GM12878 (cell line): ENCODE measurements around the gene TMOD3. TPM values are rescaled to one million over a fixed set of nuclear protein-coding genes. Genes with fewer than 3 reads are reported as not detected.

Source experiments
- ATAC-seq: fragments of 200-7000 bp; cut with Tn5 transposase; 3 replicates; pipeline ENCODE4 v1.9.1; 2020; ENCODE audit warnings: mild to moderate bottlenecking, moderate library complexity
- BruUV-seq: library from RNA; stranded (reverse); fragments of 400-500 nt; replicated peaks from 2 replicates; lab custom pipeline; 2021; lab: Mats Ljungman, UMichigan
- CTCF ChIA-PET: fragments of 300-600 bp; sonication (Branson Sonifier 250); formaldehyde crosslinking; extraction: SDS; loops from one replicate; lab custom pipeline; 2021; ENCODE audit warnings: inconsistent platforms; lab: Yijun Ruan, JAX
- POLR2A ChIA-PET: fragments of 350-600 bp; formaldehyde crosslinking; extraction: SDS; loops from one replicate; lab custom pipeline; 2021; ENCODE audit warnings: inconsistent platforms; lab: Charles Lee
- RAD21 ChIA-PET: fragments of 300-600 bp; sonication (Branson Sonifier 250); formaldehyde crosslinking; loops from one replicate; lab custom pipeline; 2023; ENCODE audit warnings: antibody characterized with exemption; ENCODE audit not compliant: unreplicated experiment; lab: Charles Lee
- SMC1A ChIA-PET: fragments of 300-600 bp; sonication (Branson Sonifier 250); formaldehyde crosslinking; loops from one replicate; lab custom pipeline; 2023; ENCODE audit not compliant: unreplicated experiment, uncharacterized antibody; lab: Charles Lee
- DNase-seq: peaks from one replicate; pipeline ENCODE4 v3.0.0-alpha.2; 2011; ENCODE audit warnings: low read depth, low spot score
- FAIRE-seq: peaks from 3 replicates; lab custom pipeline; 2011; peaks lifted over from hg19 to GRCh38; lab: Jason Lieb, UNC
- H2AFZ ChIP-seq: 2 replicates; pipeline ENCODE4 v1.6.0; 2011; ENCODE audit warnings: low read depth, low read length, control low read depth; ENCODE audit not compliant: control insufficient read depth
- H3K27ac ChIP-seq: 2 replicates; pipeline ENCODE4 v1.5.1; 2011; ENCODE audit warnings: control low read depth; ENCODE audit not compliant: control insufficient read depth, insufficient read depth
- H3K27me3 ChIP-seq, 2 experiments: replicated peaks in 1 of 2; 2 replicates each; pipeline versions ENCODE4 v1.6.0 to v1.6.1; 2011; ENCODE audit warnings: low read length in 1 of 2; ENCODE audit not compliant: control insufficient read depth in 2 of 2, insufficient read depth in 2 of 2
- H3K36me3 ChIP-seq, 2 experiments: 2 replicates each; pipeline ENCODE4 v1.5.1; 2011; ENCODE audit warnings: low read length in 1 of 2; ENCODE audit not compliant: control insufficient read depth in 2 of 2, insufficient read depth in 2 of 2
- H3K4me1 ChIP-seq: 2 replicates; pipeline ENCODE4 v1.6.1; 2011; ENCODE audit warnings: mild to moderate bottlenecking, low read length, moderate library complexity, mixed read lengths; ENCODE audit not compliant: control insufficient read depth, insufficient read depth
- H3K4me2 ChIP-seq: 2 replicates; pipeline ENCODE4 v1.6.0; 2011; ENCODE audit warnings: control low read depth; ENCODE audit not compliant: control insufficient read depth, insufficient read depth
- H3K4me3 ChIP-seq: fragments of 200-600 bp; sonication (generic); 2 replicates; pipeline ENCODE4 v1.5.1; 2016
- H3K79me2 ChIP-seq: 2 replicates; pipeline ENCODE4 v1.6.0; 2011; ENCODE audit warnings: low read length; ENCODE audit not compliant: control insufficient read depth, insufficient read depth
- H3K9ac ChIP-seq: 2 replicates; pipeline ENCODE4 v1.8.0; 2011; ENCODE audit warnings: low read length, control low read depth, mixed read lengths; ENCODE audit not compliant: control insufficient read depth, insufficient read depth
- H3K9me3 ChIP-seq: replicated peaks from 3 replicates; pipeline ENCODE4 v1.5.1; 2011; ENCODE audit warnings: mild to moderate bottlenecking, low read length; ENCODE audit not compliant: control insufficient read depth, insufficient read depth
- H4K20me1 ChIP-seq: 2 replicates; pipeline ENCODE4 v1.6.0; 2011; ENCODE audit not compliant: control insufficient read depth, insufficient read depth
- BACH1 ChIP-seq: fragments of 450-650 bp; IDR thresholded peaks from 2 replicates; pipeline ENCODE4 v1.6.1; 2017; ENCODE audit warnings: mild to moderate bottlenecking, borderline replicate concordance
- BHLHE40 ChIP-seq, 2 experiments: fragments of 450-650 bp in 1 of 2; IDR thresholded peaks; 2 replicates each; pipeline ENCODE4 v1.6.1; 2011 to 2017; ENCODE audit warnings: low read depth in 2 of 2, borderline replicate concordance in 1 of 2, improper control_type of control experiment in 1 of 2, low read length in 1 of 2, mild to moderate bottlenecking in 1 of 2
- CBX5 ChIP-seq: sonication (generic); IDR thresholded peaks from 2 replicates; pipeline ENCODE4 v1.6.1; 2016; ENCODE audit warnings: low read depth, moderate library complexity, mild to moderate bottlenecking, inconsistent platforms
- CHD2 ChIP-seq: IDR thresholded peaks from 2 replicates; pipeline ENCODE4 v1.6.1; 2011; ENCODE audit warnings: low read depth, low read length, improper control_type of control experiment, borderline replicate concordance
- CUX1 ChIP-seq: IDR thresholded peaks from 2 replicates; pipeline ENCODE4 v1.6.1; 2012; ENCODE audit warnings: improper control_type of control experiment, low read depth, low read length; ENCODE audit not compliant: insufficient replicate concordance
- EED ChIP-seq: sonication (generic); IDR thresholded peaks from 2 replicates; pipeline ENCODE4 v1.6.1; 2016; ENCODE audit warnings: antibody characterized with exemption, low read depth
- NBN ChIP-seq: fragments of 450-650 bp; IDR thresholded peaks from 2 replicates; pipeline ENCODE4 v1.6.1; 2016
- POLR2A ChIP-seq: IDR thresholded peaks from 2 replicates; pipeline ENCODE4 v1.6.1; 2011; ENCODE audit warnings: low read depth, mild to moderate bottlenecking, low read length
- WRNIP1 ChIP-seq: IDR thresholded peaks from 2 replicates; pipeline ENCODE4 v1.6.1; 2011; ENCODE audit warnings: low read depth, low read length, improper control_type of control experiment, borderline replicate concordance
- WGBS: methylation state at CpG from one replicate; pipeline ENCODE4 v1.1.6; 2016; ENCODE audit warnings: low lambda C conversion rate; ENCODE audit not compliant: insufficient replicate concordance, insufficient coverage; ENCODE audit errors: missing lambda C conversion rate; 5-methylcytosine and 5-hydroxymethylcytosine counted together
- in situ Hi-C: fragments of 300-500 bp; cut with MboI; formaldehyde crosslinking; loops from 9 replicates; pipeline ENCODE4 v1.14.3; 2018; ENCODE audit warnings: mixed read lengths
- intact Hi-C: fragments of 100-400 bp; cut with micrococcal nuclease; formaldehyde crosslinking; loops from one replicate; pipeline ENCODE4 v1.14.2; 2022; ENCODE audit not compliant: unreplicated experiment
- polyA plus RNA-seq, 11 experiments: library from polyadenylated mRNA; depleted of rRNA in 4 of 11; unstranded in 6 of 11; stranded (reverse) in 5 of 11; fragments of >200 nt; fragmentation: Nextera tagmentation in 4 of 11; fragmentation: Illumina TruSeq in 1 of 11; extraction: Ambion mirVana in 4 of 11; extraction: Trizol in 1 of 11; gene quantifications; 1 replicate in 1 of 11; 2 replicates in 10 of 11; pipeline versions ENCODE4 v1.2.1 to v1.2.3, GENCODE V29; 2011 to 2016; ENCODE audit warnings: inconsistent platforms in 2 of 11, missing spikeins in 2 of 11, low read depth in 1 of 11
- total RNA-seq, 4 experiments: library from RNA; depleted of rRNA in 3 of 4; stranded (reverse); fragments of >200 nt in 3 of 4; fragmentation: Illumina TruSeq in 1 of 4; extraction: Trizol in 1 of 4; gene quantifications; 2 replicates each; pipeline versions ENCODE4 v1.2.1 to v1.2.3, GENCODE V29; 2013 to 2021

TMOD3 gene
- total and polyA plus RNA-seq, 10 of the 15 experiments (the other 5 are each of a cell fraction or from before 2014, with no cell fraction given): 5.2 to 39.4 (median 22.5) TPM

DNA sequence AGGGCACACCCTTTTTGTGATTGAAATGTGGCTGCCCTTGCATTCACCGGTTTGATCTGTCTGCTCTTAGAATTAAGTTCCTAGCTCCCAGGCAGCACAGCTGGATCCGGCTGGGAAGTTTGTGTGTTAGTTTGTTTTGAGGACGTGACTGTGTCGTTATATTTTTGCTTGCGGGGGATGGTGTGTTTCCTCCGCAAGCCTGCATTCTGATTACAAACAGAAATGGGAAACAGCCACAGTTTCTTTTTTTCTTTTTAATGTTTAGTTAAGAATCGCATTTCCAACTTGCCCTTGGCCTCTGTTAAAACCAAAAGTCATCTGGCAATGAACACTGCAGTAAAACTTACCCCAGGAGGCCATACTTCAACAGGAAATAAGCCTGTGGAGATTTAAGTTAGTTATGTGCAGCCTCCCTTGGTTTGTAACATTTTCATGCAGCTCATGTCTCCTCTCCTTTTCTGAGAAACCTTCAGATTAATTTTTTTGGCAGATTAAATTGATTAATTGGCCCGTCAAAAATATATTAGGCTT lies 888 bp downstream of the TMOD3 start:
- ATAC-seq (peak; percentile 38), DNase-seq (no peak), FAIRE-seq (no peak)
- no peak for TF ChIP-seq EED
- TF ChIP-seq NBN: peak; percentile 16; the same call in 1 of the 2 replicates
- no peaks in the 10 kb centered on the region for H4K20me1 ChIP-seq
- peak overlapping the region; percentile 79 for H3K4me3 ChIP-seq
- H3K9ac ChIP-seq: peak overlapping the region; percentile 89
- ChIA-PET POLR2A (interaction anchor here (0.9 to 2.3 kb wide), 4 partner anchors 10 to 94 kb away, joined by 3 to 5 read pairs (median 4); no protein-coding TSS in a partner anchor), CTCF (interaction anchor here (0.6 to 1.1 kb wide), 3 partner anchors 12 to 144 kb away, joined by 3 to 4 read pairs (median 3); no protein-coding TSS in a partner anchor), RAD21 (interaction anchor here (0.9 kb wide), 1 partner anchor 15 kb away, joined by 3 read pairs; no protein-coding TSS in a partner anchor), SMC1A (interaction anchor here (1.0 to 1.4 kb wide), 2 partner anchors 13 to 14 kb away, joined by 4 read pairs; no protein-coding TSS in a partner anchor)
- intact Hi-C loops: no loop called here
- no TSS peak for BruUV-seq
- no peaks in the 10 kb centered on the region for H3K4me1 ChIP-seq
- no peaks in the 10 kb centered on the region for H3K9me3 ChIP-seq
- peak overlapping the region; percentile 84 for H3K27ac ChIP-seq
- H3K27me3 ChIP-seq: no peaks in the 10 kb centered on the region
- peaks cover 59% of the 10 kb centered on the region for H3K79me2 ChIP-seq
- in situ Hi-C loops: no loop called here
- H3K4me2 ChIP-seq: peak overlapping the region; percentile 88; the same call in 1 of the 2 replicates
- H2AFZ ChIP-seq: peak overlapping the region; percentile 79
- WGBS: 2% methylated on average over 8 of the region's 8 CpGs
- H3K36me3 ChIP-seq: no peaks in the 10 kb centered on the region

DNA sequence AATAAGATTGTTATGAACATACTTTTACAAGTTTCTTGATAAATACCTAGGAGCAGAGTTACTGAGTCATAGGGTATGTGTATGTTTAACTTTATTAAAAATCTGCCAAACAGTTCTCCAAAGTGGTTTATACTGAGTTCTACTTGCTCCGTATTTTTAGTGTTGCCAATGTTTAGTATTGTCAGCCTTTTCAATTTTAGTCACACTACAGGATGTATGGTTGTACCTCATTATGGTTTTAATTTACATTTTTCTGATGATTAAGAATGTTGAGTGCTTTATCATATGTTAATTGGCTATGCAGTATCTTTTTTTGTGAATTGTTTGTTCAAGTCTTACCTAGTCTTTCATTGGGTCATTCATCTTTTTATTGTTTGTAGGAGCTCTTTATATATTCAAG lies 4.3 kb downstream of the TMOD3 start:
- RAD21 ChIA-PET: interaction anchor here (1.4 kb wide), 1 partner anchor 11 kb away, joined by 3 read pairs; no protein-coding TSS in a partner anchor
- ATAC-seq (no peak), DNase-seq (no peak), FAIRE-seq (no peak)
- WGBS: 56% methylated on average over 1 of the region's 1 CpG
- Histone ChIP-seq H2AFZ (no peak overlapping the region), H3K79me2 (peaks cover 91% of the 10 kb centered on the region), H3K9me3 (no peaks in the 10 kb centered on the region), H3K4me3 (peak overlapping the region; percentile 44; the same call in 1 of the 2 replicates), H4K20me1 (no peaks in the 10 kb centered on the region), H3K36me3 (no peaks in the 10 kb centered on the region), H3K4me1 (peaks cover 13% of the 10 kb centered on the region), H3K9ac (no peak overlapping the region), H3K27ac (no peak overlapping the region), H3K27me3 (no peaks in the 10 kb centered on the region), H3K4me2 (peak overlapping the region; percentile 56; the same call in 1 of the 2 replicates)
- SMC1A ChIA-PET: interaction anchor here (0.9 to 2.0 kb wide), 4 partner anchors 8 to 14 kb away, joined by 3 to 5 read pairs (median 4); no protein-coding TSS in a partner anchor
- CTCF ChIA-PET: interaction anchor here (0.8 to 1.2 kb wide), 2 partner anchors 55 to 67 kb away, joined by 4 to 6 read pairs; no protein-coding TSS in a partner anchor
- TF ChIP-seq BACH1: no peak
- no peak for TF ChIP-seq POLR2A
- no peak for TF ChIP-seq CUX1
- TF ChIP-seq BHLHE40 (IDR thresholded peaks at IDR 0.05; ENCODE audit: borderline replicate concordance in 1 of 2, low read depth in 2 of 2, low read length in 1 of 2): no peak
- TF ChIP-seq CBX5: no peak
- TF ChIP-seq CHD2: no peak
- no peak for TF ChIP-seq WRNIP1
- intact Hi-C loops: no loop called here
- POLR2A ChIA-PET: interaction anchor here (1.3 kb wide), 1 partner anchor 10 kb away, joined by 3 read pairs; no protein-coding TSS in a partner anchor
- no TSS peak for BruUV-seq
- in situ Hi-C loops: no loop called here
